ENCODE data around the gene DPP3.

Gene DPP3

GRCh38 chr11:66554602-66555001, 74.4 kb downstream of the DPP3 start:
- no peak for ATAC-seq
- TF ChIP-seq ARNTL (CRISPR knock-in tag; IDR thresholded peaks at IDR 0.05; ENCODE audit: borderline replicate concordance, low read depth) (no peak), TCF4 (CRISPR knock-in tag; IDR thresholded peaks at IDR 0.05; ENCODE audit: borderline replicate concordance) (no peak), CSDC2 (CRISPR knock-in tag; IDR thresholded peaks at IDR 0.05) (no peak), OSR1 (CRISPR knock-in tag; IDR thresholded peaks at IDR 0.05) (no peak), CSRNP3 (CRISPR knock-in tag; IDR thresholded peaks at IDR 0.05) (no peak)

GRCh38 chr11:66555416-66555815, 75.2 kb downstream of the DPP3 start:
- ATAC-seq = no peak
- no peak for TF ChIP-seq ZFP3 (CRISPR knock-in tag; IDR thresholded peaks at IDR 0.05)
- no peak for TF ChIP-seq CREB5 (CRISPR knock-in tag; IDR thresholded peaks at IDR 0.05; ENCODE audit: low read depth)

GRCh38 chr11:66556086-66556485, 75.9 kb downstream of the DPP3 start:
- no peak for TF ChIP-seq TCF4 (CRISPR knock-in tag; IDR thresholded peaks at IDR 0.05; ENCODE audit: borderline replicate concordance)
- TF ChIP-seq ZFP3 (CRISPR knock-in tag; IDR thresholded peaks at IDR 0.05) = no peak
- TF ChIP-seq ZNF70 (CRISPR knock-in tag; IDR thresholded peaks at IDR 0.05) = no peak
- TF ChIP-seq ZFP30 (CRISPR knock-in tag; IDR thresholded peaks at IDR 0.05) = no peak
- TF ChIP-seq ZC3H10 (CRISPR knock-in tag; IDR thresholded peaks at IDR 0.05) = no peak
- no peak for TF ChIP-seq CREB5 (CRISPR knock-in tag; IDR thresholded peaks at IDR 0.05; ENCODE audit: low read depth)
- TF ChIP-seq RARB (CRISPR knock-in tag; IDR thresholded peaks at IDR 0.05) = no peak
- no peak for TF ChIP-seq OSR1 (CRISPR knock-in tag; IDR thresholded peaks at IDR 0.05)
- no peak for TF ChIP-seq CSRNP3 (CRISPR knock-in tag; IDR thresholded peaks at IDR 0.05)
- no peak for TF ChIP-seq ZNF565 (CRISPR knock-in tag; conservative IDR thresholded peaks at IDR 0.05; ENCODE audit: low read depth)
- TF ChIP-seq POU6F1 (CRISPR knock-in tag; IDR thresholded peaks at IDR 0.05; ENCODE audit: borderline replicate concordance, low read depth) = no peak
- ATAC-seq = no peak

- ATAC-seq = no peak
- TF ChIP-seq ZNF8 (CRISPR knock-in tag; IDR thresholded peaks at IDR 0.05) (no peak), CSRNP3 (CRISPR knock-in tag; IDR thresholded peaks at IDR 0.05) (no peak), TOX (CRISPR knock-in tag; IDR thresholded peaks at IDR 0.05; ENCODE audit: borderline replicate concordance) (no peak), ZC3H10 (CRISPR knock-in tag; IDR thresholded peaks at IDR 0.05) (no peak), CSDC2 (CRISPR knock-in tag; IDR thresholded peaks at IDR 0.05) (no peak), TCF4 (CRISPR knock-in tag; IDR thresholded peaks at IDR 0.05; ENCODE audit: borderline replicate concordance) (no peak), TSHZ2 (CRISPR knock-in tag; IDR thresholded peaks at IDR 0.05) (no peak), ARNTL (CRISPR knock-in tag; IDR thresholded peaks at IDR 0.05; ENCODE audit: borderline replicate concordance, low read depth) (no peak), ISL1 (CRISPR knock-in tag; IDR thresholded peaks at IDR 0.05) (no peak), PPARA (CRISPR knock-in tag; IDR thresholded peaks at IDR 0.05; ENCODE audit: borderline replicate concordance) (no peak), SNAI2 (CRISPR knock-in tag; IDR thresholded peaks at IDR 0.05) (no peak), ZFP3 (CRISPR knock-in tag; IDR thresholded peaks at IDR 0.05) (no peak), ZNF565 (CRISPR knock-in tag; conservative IDR thresholded peaks at IDR 0.05; ENCODE audit: low read depth) (no peak), OSR1 (CRISPR knock-in tag; IDR thresholded peaks at IDR 0.05) (no peak), CREB5 (CRISPR knock-in tag; IDR thresholded peaks at IDR 0.05; ENCODE audit: low read depth) (no peak), ZNF70 (CRISPR knock-in tag; IDR thresholded peaks at IDR 0.05) (no peak), GLIS3 (CRISPR knock-in tag; IDR thresholded peaks at IDR 0.05) (no peak), ESRRG (CRISPR knock-in tag; IDR thresholded peaks at IDR 0.05) (no peak), ZFP30 (CRISPR knock-in tag; IDR thresholded peaks at IDR 0.05) (no peak)
These were observed 77.6 kb downstream of the DPP3 start for GRCh38 chr11:66557733-66558326.

Data from SK-N-SH treated with all-trans-retinoic acid at 6 μM for 48 hours (cell line).